HEK293 (cell line): ENCODE results near the gene DDX42.

ENCODE experiments used
- CTCF ChIA-PET: fragments of 350-600 bp; formaldehyde crosslinking; extraction: SDS; loops from one replicate; lab custom pipeline; 2021; ENCODE audit warnings: antibody characterized with exemption; lab: Yijun Ruan, JAX
- POLR2A ChIA-PET: fragments of 300-600 bp; formaldehyde crosslinking; extraction: SDS; loops from one replicate; lab custom pipeline; 2020; ENCODE audit warnings: antibody characterized with exemption, inconsistent platforms; lab: Yijun Ruan, JAX
- H3K27ac ChIP-seq: fragments of 200-500 bp; sonication (Bioruptor generic); 2 replicates; pipeline ENCODE4 v1.5.1; 2014; ENCODE audit warnings: low read depth, low read length, control low read depth, inconsistent platforms; ENCODE audit errors: extremely low read depth
- H3K36me3 ChIP-seq, 2 experiments: fragments of 200-500 bp in 1 of 2; sonication (Bioruptor generic) in 1 of 2; 1 replicate in 1 of 2; 2 replicates in 1 of 2; pipeline ENCODE4 v1.5.1; 2014 to 2017; ENCODE audit warnings: inconsistent platforms in 2 of 2, low read length in 2 of 2; ENCODE audit not compliant: control insufficient read depth in 2 of 2, insufficient read depth in 1 of 2
- H3K4me1 ChIP-seq: fragments of 200-500 bp; sonication (Bioruptor generic); 2 replicates; pipeline ENCODE4 v1.5.1; 2014; ENCODE audit warnings: mild to moderate bottlenecking, low read length, inconsistent platforms; ENCODE audit not compliant: control insufficient read depth, insufficient read depth
- H3K4me3 ChIP-seq: 2 replicates; pipeline ENCODE4 v1.5.1; 2011; ENCODE audit warnings: low read depth, mild to moderate bottlenecking, control low read depth, low read length, moderate library complexity
- H3K9me3 ChIP-seq: fragments of 200-500 bp; sonication (Bioruptor generic); 2 replicates; pipeline ENCODE4 v1.5.1; 2014; ENCODE audit warnings: low read depth, low read length, inconsistent platforms; ENCODE audit not compliant: control insufficient read depth, insufficient read depth
- FEZF1 ChIP-seq: fragments of 450-650 bp; formaldehyde crosslinking; IDR thresholded peaks from 2 replicates; pipeline ENCODE4 v1.5.1; 2016; ENCODE audit warnings: missing biosample characterization, missing genetic modification characterization
- GLIS2 ChIP-seq: fragments of 450-650 bp; formaldehyde crosslinking; IDR thresholded peaks from 2 replicates; pipeline ENCODE4 v1.5.1; 2016; ENCODE audit warnings: missing biosample characterization, missing genetic modification characterization
- ZBTB48 ChIP-seq: fragments of 450-650 bp; formaldehyde crosslinking; IDR thresholded peaks from 2 replicates; pipeline ENCODE4 v1.5.1; 2016; ENCODE audit warnings: missing biosample characterization, missing genetic modification characterization
- ZNF223 ChIP-seq: fragments of 450-650 bp; formaldehyde crosslinking; IDR thresholded peaks from 2 replicates; pipeline ENCODE4 v1.5.1; 2016; ENCODE audit warnings: missing biosample characterization, missing genetic modification characterization
- ZNF324 ChIP-seq: fragments of 450-650 bp; formaldehyde crosslinking; IDR thresholded peaks from 2 replicates; pipeline ENCODE4 v1.5.1; 2016; ENCODE audit warnings: missing biosample characterization, missing genetic modification characterization
- ZNF335 ChIP-seq: fragments of 450-650 bp; formaldehyde crosslinking; conservative IDR thresholded peaks from 2 replicates; pipeline ENCODE4 v1.5.1; 2016; ENCODE audit warnings: missing biosample characterization, missing genetic modification characterization
- ZNF391 ChIP-seq: fragments of 450-650 bp; formaldehyde crosslinking; IDR thresholded peaks from 2 replicates; pipeline ENCODE4 v1.5.1; 2016; ENCODE audit warnings: low read depth, missing biosample characterization, missing genetic modification characterization, borderline replicate concordance
- ZNF621 ChIP-seq: fragments of 450-650 bp; formaldehyde crosslinking; IDR thresholded peaks from 2 replicates; pipeline ENCODE4 v1.5.1; 2017; ENCODE audit warnings: missing biosample characterization, missing genetic modification characterization
- ZNF624 ChIP-seq: fragments of 450-650 bp; formaldehyde crosslinking; IDR thresholded peaks from 2 replicates; pipeline ENCODE4 v1.5.1; 2017; ENCODE audit warnings: missing biosample characterization, missing genetic modification characterization
- ZNF639 ChIP-seq: fragments of 450-650 bp; formaldehyde crosslinking; IDR thresholded peaks from 2 replicates; pipeline ENCODE4 v1.5.1; 2016; ENCODE audit warnings: missing biosample characterization, missing genetic modification characterization
- ZNF654 ChIP-seq: fragments of 450-650 bp; formaldehyde crosslinking; IDR thresholded peaks from 2 replicates; pipeline ENCODE4 v1.5.1; 2016; ENCODE audit warnings: low read depth, missing biosample characterization, missing genetic modification characterization
- ZNF785 ChIP-seq: fragments of 450-650 bp; formaldehyde crosslinking; IDR thresholded peaks from 2 replicates; pipeline ENCODE4 v1.5.1; 2016; ENCODE audit warnings: missing biosample characterization, missing genetic modification characterization
- ZXDB ChIP-seq: fragments of 450-650 bp; formaldehyde crosslinking; IDR thresholded peaks from 2 replicates; pipeline ENCODE4 v1.5.1; 2016; ENCODE audit warnings: missing biosample characterization, missing genetic modification characterization
- TF ChIP-seq, protein P1 (sequence below): fragments of 450-650 bp; formaldehyde crosslinking; IDR thresholded peaks from 2 replicates; pipeline ENCODE4 v1.5.1; 2016; ENCODE audit warnings: missing biosample characterization, missing genetic modification characterization

Gene DDX42

GRCh38 chr17:63837480-63837879 lies 63.5 kb downstream of the DDX42 start:
- Histone ChIP-seq H3K9me3 (no peaks in the 10 kb centered on the region), H3K4me1 (peaks cover 20% of the 10 kb centered on the region), H3K36me3 (peaks cover 33 to 59% of the 10 kb centered on the region in 2 experiments), H3K4me3 (no peak overlapping the region), H3K27ac (no peak overlapping the region)
- TF ChIP-seq ZNF785 (tag by site-specific recombination): no peak
- TF ChIP-seq ZNF654 (tag by site-specific recombination): no peak
- peak; percentile 14; the same call in 1 of the 2 replicates for TF ChIP-seq GLIS2 (tag by site-specific recombination)
- TF ChIP-seq ZNF639 (tag by site-specific recombination): no peak
- CTCF ChIA-PET: interaction anchor here (0.7 to 1.5 kb wide), 2 partner anchors 9 to 11 kb away, joined by 5 read pairs; no protein-coding TSS in a partner anchor
- POLR2A ChIA-PET: interaction anchor here (6.5 kb wide), 1 partner anchor 8 kb away, joined by 65 read pairs; the partner anchor contains the start of genes FTSJ3 and PSMC5

GRCh38 chr17:63837962-63838600 lies 64.1 kb downstream of the DDX42 start:
- no peak overlapping the region for H3K4me3 ChIP-seq
- peaks cover 33 to 53% of the 10 kb centered on the region in 2 experiments for H3K36me3 ChIP-seq
- POLR2A ChIA-PET: interaction anchor here (1.9 to 6.5 kb wide), 2 partner anchors 9 to 11 kb away, joined by 5 to 65 read pairs; partner anchors contain the start of genes FTSJ3 and PSMC5
- H3K27ac ChIP-seq: peak overlapping the region; percentile 34; the same call in 1 of the 2 replicates
- H3K4me1 ChIP-seq: peaks cover 20% of the 10 kb centered on the region
- TF ChIP-seq ZNF624 (tag by site-specific recombination): no peak
- no peak for TF ChIP-seq ZNF391
- H3K9me3 ChIP-seq: no peaks in the 10 kb centered on the region
- CTCF ChIA-PET: interaction anchor here (0.5 to 2.0 kb wide), 7 partner anchors 8 to 1414 kb away, joined by 3 to 10 read pairs (median 4); partner anchors contain the start of gene FTSJ3

DNA sequence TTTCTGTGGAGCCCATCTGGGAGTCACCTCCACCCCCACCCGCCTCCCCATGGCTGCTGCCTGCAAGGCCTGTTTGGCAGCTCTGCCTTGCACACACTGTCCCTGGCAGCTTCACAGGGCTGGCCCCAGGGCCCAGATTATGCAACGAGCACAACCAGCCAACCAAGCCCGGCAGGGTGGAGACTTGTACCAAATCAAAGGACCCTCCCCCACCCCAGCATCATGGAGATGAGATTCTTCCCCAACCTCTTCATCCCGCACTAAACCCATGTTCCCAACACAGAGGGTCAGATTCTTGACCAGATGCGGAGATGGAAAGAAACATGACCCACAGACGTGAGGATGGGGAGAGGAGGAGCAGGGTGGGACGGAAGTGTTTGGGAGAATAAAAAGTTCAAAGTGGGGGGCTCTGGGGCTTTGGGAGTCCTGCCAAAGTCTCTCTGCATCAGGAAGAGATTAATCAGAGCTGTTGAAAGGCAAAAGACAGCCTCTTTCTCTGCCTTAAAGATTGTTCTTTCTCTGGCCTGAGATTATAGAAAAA lies 64.7 kb downstream of the DDX42 start:
- Histone ChIP-seq H3K9me3 (no peaks in the 10 kb centered on the region), H3K27ac (peak overlapping the region; percentile 61; the same call in 1 of the 2 replicates), H3K4me3 (no peak overlapping the region), H3K36me3 (peaks cover 27 to 47% of the 10 kb centered on the region in 2 experiments), H3K4me1 (peaks cover 20% of the 10 kb centered on the region)
- no peak for TF ChIP-seq ZNF324
- peak; percentile 32; the same call in 1 of the 2 replicates for TF ChIP-seq FEZF1 (tag by site-specific recombination)
- POLR2A ChIA-PET: interaction anchor here (0.6 to 6.5 kb wide), 4 partner anchors 9 to 668 kb away, joined by 3 to 65 read pairs (median 4); partner anchors contain the start of genes CEP95, DDX5, FTSJ3 and PSMC5
- CTCF ChIA-PET: interaction anchor here (0.5 to 2.0 kb wide), 6 partner anchors 9 to 1415 kb away, joined by 3 to 10 read pairs (median 4); partner anchors contain the start of gene FTSJ3

GRCh38 chr17:63840591-63841349 lies 66.8 kb downstream of the DDX42 start:
- ChIA-PET POLR2A (interaction anchor here (0.9 to 6.5 kb wide), 4 partner anchors 11 to 99 kb away, joined by 3 to 65 read pairs (median 6); partner anchors contain the start of genes CCDC47, DDX42, FTSJ3 and PSMC5), CTCF (interaction anchor here (0.6 to 1.8 kb wide), 6 partner anchors 8 to 405 kb away, joined by 3 to 7 read pairs (median 3); no protein-coding TSS in a partner anchor)
- H3K4me1 ChIP-seq: peaks cover 20% of the 10 kb centered on the region
- H3K9me3 ChIP-seq: no peaks in the 10 kb centered on the region
- H3K4me3 ChIP-seq: peak overlapping the region; percentile 93
- TF ChIP-seq ZXDB (tag by site-specific recombination) (0 out of 2 replicates have a peak, but pooled peaks have one; percentile 12), ZNF223 (tag by site-specific recombination) (no peak), ZBTB48 (tag by site-specific recombination) (peak; percentile 95), ZNF335 (tag by site-specific recombination) (no peak), ZNF621 (no peak)
- TF ChIP-seq, protein P1, sequence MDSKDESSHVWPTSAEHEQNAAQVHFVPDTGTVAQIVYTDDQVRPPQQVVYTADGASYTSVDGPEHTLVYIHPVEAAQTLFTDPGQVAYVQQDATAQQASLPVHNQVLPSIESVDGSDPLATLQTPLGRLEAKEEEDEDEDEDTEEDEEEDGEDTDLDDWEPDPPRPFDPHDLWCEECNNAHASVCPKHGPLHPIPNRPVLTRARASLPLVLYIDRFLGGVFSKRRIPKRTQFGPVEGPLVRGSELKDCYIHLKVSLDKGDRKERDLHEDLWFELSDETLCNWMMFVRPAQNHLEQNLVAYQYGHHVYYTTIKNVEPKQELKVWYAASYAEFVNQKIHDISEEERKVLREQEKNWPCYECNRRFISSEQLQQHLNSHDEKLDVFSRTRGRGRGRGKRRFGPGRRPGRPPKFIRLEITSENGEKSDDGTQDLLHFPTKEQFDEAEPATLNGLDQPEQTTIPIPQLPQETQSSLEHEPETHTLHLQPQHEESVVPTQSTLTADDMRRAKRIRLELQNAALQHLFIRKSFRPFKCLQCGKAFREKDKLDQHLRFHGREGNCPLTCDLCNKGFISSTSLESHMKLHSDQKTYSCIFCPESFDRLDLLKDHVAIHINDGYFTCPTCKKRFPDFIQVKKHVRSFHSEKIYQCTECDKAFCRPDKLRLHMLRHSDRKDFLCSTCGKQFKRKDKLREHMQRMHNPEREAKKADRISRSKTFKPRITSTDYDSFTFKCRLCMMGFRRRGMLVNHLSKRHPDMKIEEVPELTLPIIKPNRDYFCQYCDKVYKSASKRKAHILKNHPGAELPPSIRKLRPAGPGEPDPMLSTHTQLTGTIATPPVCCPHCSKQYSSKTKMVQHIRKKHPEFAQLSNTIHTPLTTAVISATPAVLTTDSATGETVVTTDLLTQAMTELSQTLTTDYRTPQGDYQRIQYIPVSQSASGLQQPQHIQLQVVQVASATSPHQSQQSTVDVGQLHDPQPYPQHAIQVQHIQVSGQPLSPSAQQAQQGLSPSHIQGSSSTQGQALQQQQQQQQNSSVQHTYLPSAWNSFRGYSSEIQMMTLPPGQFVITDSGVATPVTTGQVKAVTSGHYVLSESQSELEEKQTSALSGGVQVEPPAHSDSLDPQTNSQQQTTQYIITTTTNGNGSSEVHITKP (tag by site-specific recombination): peak; percentile 61
- H3K27ac ChIP-seq: peak overlapping the region; percentile 97
- peaks cover 14 to 28% of the 10 kb centered on the region in 2 experiments for H3K36me3 ChIP-seq
